Activated CD4-positive, CD25-positive, alpha-beta regulatory T cell (primary cell): Measurements from ENCODE around the gene GIGYF2.
A peak's percentile ranks its signal among the peaks of the same experiment; 100 is the strongest.
"Not testable (repeated sequence)": the region's sequence is repeated elsewhere in the genome, so short reads cannot be mapped to it uniquely, and the experiment has no call there.

Source experiments
- DNase-seq, 4 experiments: peaks; one replicate each; lab custom pipeline; 2025; lab: John Stamatoyannopoulos, UW

GIGYF2 gene, protein sequence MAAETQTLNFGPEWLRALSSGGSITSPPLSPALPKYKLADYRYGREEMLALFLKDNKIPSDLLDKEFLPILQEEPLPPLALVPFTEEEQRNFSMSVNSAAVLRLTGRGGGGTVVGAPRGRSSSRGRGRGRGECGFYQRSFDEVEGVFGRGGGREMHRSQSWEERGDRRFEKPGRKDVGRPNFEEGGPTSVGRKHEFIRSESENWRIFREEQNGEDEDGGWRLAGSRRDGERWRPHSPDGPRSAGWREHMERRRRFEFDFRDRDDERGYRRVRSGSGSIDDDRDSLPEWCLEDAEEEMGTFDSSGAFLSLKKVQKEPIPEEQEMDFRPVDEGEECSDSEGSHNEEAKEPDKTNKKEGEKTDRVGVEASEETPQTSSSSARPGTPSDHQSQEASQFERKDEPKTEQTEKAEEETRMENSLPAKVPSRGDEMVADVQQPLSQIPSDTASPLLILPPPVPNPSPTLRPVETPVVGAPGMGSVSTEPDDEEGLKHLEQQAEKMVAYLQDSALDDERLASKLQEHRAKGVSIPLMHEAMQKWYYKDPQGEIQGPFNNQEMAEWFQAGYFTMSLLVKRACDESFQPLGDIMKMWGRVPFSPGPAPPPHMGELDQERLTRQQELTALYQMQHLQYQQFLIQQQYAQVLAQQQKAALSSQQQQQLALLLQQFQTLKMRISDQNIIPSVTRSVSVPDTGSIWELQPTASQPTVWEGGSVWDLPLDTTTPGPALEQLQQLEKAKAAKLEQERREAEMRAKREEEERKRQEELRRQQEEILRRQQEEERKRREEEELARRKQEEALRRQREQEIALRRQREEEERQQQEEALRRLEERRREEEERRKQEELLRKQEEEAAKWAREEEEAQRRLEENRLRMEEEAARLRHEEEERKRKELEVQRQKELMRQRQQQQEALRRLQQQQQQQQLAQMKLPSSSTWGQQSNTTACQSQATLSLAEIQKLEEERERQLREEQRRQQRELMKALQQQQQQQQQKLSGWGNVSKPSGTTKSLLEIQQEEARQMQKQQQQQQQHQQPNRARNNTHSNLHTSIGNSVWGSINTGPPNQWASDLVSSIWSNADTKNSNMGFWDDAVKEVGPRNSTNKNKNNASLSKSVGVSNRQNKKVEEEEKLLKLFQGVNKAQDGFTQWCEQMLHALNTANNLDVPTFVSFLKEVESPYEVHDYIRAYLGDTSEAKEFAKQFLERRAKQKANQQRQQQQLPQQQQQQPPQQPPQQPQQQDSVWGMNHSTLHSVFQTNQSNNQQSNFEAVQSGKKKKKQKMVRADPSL (N-terminal part only)

DNA sequence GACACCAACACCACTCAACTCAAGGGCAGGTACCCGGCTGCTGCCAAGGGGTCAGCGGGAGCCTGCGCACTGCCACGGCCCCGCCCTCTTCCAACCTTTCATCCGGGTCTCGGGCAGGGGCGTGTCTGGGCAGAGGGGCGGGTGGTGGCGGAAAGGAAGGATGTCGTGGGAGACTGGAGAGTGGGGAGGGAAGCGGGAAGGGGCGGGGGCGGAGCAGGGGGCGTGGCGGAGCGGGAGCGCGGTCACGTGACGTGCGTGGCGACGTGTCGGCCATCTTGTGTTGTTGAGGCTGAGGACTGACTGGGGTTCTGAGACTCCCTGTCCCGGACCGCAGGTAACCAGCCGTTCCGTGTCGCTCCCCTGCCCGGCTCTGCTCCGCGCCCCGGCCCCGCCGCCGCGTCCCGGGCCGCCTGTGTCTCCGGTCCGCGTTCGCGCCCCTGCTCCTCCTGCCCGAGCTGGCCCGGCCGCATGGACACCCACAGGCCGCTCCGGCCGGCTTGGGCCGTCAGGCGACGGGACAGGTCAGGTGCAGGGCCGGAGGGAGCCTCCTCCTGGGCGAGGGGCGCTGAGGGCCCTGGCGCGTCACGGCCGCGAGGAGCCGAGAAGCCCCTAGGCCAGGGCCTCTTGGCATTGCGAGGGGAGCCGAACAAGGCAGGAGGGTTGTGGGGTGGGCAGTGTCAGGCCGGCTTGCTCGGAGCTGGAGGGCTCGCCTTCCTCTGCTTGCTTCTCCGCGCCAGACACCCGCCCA lies at the start of gene GIGYF2:
TSS of gene GIGYF2 (plus strand) at position 273 of the 748 bp plus-strand sequence. CDS start 37,867 bp downstream, outside the sequence.
- peak; percentile 85 to 94 (median 89) for DNase-seq

DNA sequence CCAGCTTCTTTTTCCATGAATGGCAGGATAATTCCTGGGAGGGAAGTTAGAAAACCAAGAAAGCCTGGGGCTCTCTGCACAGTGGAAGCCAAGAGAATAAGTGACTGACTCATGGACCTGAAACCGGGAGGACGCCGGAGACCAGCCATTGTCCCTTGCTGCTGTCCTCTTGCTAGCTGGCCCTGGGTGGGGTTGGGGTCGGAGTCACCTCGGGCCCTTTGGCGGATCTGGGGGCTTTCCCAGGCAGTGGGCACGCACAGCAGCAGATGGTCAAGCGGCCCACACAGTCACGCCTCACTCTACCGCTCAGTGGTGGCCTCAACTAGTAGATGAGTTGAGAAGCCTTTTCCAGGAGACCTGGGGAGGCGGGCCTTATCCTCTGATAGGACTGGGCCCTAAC lies 48.1 kb upstream of the GIGYF2 start:
- no peak for DNase-seq

DNA sequence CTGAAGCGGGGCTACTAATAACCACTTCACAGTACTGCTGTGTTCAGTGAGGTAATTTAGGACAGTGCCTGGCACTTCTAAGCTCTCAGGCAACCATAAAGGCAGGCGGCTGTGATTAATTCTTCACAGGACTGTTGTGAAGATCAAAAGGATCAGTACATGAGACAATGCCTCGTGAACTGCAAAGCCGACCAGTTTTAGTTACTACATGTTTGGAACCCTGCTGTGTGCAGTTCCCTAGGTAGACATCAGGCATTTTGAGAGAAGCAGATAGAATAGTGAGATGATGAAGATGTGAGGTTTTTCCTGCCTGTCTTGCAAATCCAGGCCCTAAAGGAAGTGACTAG lies 44.7 kb upstream of the GIGYF2 start:
- DNase-seq, result no peak

DNA sequence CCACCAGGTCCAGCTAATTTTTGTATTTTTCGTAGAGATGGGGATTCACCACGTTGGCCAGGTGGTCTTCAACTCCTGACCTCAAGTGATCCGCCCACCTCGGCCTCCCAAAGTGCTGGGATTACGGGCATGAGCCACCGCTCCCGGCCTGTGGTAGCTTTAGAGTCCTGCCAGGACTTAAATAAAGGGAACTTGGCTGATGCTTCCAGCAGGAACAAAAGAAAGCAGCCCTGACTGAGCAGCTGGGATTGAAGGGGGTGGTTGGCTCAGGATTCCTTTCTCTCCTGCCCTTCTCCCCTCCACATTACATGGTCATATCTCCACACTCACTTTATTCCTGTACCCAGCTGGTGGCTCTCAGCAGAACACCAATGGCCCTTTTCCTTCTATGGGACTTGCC lies 43.7 kb upstream of the GIGYF2 start:
- no peak for DNase-seq

DNA sequence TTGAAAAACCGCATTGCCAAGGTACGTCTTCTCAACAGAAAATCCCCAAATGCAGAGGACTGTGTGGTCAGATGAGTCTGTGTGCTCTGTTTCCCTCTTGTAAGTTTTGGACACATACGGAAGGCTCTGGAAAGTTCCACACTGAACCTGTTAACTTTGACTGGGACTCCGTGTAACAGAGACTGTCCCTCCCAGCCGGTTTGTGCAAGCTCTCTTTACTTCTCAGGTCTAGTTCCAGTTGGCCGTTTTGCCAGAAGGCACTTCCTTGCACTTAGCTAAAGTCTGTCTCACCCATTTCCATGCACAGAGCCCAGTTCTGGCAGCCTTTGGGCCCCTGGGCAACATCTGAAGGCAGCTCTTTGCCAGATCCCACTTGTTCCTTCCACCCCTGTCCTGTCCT lies 41.7 kb upstream of the GIGYF2 start:
- DNase-seq, result no peak

DNA sequence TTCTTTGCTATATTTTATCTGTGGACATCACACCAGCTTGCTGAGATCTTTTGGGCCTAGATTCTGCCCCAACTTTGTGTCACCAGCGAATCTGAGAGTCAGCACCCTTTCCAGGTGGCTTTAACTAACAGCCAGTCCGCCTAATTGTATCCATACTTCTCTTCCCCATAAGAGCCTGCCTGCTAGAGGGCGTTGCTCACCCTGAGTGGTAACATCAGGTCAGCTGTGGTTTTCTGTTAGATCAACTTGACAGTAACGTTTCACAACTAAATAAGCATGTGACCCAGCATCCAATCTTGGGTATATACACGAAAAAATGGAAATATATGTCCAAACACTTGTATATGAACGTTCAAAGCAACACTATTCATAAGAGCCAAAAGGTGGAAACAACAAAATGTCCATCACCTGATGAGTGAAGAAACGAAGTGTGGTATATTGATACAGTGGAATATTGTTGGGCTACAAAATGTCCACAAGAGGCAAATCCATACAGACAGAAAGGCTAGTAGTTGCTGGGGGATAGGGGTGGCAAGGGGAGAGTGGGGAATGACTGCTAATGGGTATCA lies 38.8 kb upstream of the GIGYF2 start:
- no peak for DNase-seq

DNA sequence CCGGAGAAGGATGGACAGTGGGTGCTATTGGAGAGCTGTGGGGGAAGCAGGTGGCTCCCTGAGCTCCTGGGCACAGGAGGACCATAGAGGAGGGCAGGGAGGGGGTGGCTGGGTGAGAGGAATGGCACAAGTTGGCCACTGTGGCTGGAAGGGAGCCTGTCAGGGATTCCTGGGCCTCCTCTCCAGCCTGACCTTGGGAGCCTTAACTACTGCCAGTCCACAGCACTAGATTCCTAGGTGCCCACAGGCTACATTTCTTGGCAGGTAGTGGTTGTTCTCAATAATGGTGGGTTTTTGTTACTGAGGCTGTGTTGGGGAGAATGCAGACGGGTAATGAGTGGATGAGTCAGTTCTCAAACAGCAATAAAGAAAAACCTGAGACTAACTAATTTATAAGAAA lies 37.8 kb upstream of the GIGYF2 start:
- no peak for DNase-seq

DNA sequence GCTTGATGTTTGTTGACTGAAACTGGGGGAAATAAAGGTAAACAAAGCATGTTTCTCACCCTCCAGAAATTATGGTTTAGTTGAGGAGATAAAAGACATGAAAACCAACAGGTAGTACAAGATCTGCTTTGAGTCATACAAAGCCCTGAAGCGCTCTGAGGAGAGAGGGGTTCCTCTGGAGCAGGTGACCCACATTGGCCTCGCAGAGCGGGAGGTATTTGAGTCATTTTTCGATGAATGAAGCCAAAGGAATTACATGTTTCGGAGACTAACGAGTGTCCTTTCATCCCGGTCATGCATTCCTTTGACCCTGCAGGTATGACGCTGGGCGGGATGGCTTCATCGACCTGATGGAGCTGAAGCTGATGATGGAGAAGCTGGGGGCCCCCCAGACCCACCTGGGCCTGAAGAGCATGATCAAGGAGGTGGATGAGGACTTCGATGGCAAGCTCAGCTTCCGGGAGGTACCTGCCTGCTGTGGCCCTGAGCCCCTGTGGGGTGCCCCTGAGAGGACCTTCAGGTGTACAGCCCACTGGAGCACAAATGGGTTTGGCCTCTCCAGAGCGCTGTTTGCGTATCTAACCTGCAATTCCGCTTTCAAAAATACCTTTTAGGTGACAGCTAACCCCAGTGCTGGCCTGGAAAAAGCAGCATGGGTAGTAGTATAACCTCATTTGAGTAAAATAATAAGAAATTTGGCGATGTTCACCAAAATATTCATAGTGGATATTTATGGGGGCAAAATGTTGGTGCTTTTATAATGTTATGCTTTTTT lies 34.5 kb upstream of the GIGYF2 start:
- DNase-seq, result no peak

DNA sequence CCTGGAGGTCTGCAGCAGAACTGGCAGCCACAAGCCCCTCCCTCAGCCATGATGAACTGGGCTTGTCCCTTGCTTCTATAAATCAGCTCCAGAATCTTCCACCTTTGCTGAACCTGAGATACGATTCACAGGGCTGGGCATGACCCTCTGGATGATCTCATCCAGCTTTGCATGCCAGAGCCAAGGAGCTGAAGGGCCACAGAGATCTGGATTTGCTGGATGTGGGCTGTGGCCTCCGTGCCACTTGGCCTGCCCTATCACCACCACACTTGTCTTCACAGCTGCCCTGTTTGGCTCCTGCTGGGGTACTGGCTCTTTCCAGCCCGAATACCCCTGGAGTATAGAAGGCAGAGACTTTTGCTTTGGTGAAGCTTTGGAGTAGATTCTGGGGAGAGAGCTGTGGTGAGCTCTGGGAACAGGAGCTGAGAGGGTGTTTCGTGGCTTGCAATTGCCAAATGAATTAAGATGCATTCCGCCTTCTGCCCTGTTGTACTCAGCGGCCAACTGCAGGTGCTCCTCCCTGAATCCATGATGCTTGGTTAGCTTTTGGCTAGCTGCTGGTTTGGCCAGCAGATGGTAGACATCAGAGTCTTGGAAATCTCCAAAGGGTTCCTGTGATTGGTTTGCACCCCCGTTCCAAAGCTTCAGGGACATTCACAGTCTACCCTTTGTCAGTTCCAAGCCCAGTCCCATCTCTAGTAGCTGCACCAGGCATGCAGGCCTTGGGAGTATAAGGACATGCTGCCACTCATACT lies 30.9 kb upstream of the GIGYF2 start:
- no peak for DNase-seq

DNA sequence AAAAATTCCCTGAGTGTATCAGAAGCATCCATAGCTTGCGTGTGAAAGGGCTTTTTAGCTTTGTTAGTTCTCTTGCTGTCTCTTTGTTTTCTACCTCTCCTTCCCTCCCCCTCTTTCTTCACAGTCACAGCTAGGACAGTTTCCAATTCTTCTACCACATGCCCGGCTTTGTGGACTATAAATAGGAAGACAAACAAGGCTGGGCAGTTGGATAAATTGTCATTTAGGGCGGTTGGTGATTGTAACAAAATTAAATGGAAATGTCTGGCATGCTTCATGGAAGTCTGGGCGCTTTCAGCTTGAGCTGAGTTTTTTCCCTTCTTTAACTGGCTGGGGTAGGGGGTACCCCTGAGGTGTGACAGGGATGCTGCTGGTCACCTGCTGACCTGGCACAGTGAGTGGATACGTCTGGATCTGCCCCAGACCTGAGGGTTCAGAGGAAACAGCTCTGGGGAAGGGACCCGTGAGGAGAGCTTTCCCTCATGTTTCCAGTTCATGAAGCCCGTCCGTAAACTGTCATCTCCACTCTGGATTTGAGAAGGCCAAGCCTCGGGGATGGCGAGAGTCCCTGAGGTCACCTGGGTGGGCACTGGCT lies 29.0 kb upstream of the GIGYF2 start:
- no peak for DNase-seq

DNA sequence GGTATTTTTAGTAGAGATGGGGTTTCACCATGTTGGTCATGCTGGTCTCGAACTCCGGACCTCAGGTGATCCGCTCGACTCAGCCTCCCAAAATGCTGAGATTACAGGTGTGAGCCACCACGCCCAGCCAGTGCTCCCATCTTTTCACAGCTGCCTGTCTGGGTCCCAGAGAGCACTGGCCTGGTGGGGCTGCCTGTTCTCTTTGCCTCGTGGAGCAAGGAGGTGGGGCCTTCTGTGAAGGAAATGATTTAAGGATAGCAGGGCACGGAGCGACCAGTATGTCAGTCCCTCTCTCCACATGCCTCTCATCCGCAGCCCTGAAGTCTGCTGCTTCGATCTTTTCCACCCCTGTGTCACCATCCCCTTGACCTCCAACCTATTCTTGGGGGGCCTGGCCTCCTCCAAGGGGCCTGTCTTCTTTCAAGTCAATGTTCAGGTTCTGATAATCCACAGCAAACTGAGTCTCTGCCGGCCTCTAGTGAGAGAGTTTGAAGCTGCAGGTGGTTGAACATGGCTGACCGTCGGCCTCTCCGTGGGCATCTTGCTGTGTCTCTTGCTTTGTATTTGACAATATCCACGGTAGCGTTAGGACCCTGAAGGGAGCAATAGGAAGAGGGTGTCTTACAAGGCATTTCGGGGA lies 28.2 kb upstream of the GIGYF2 start:
- no peak for DNase-seq

DNA sequence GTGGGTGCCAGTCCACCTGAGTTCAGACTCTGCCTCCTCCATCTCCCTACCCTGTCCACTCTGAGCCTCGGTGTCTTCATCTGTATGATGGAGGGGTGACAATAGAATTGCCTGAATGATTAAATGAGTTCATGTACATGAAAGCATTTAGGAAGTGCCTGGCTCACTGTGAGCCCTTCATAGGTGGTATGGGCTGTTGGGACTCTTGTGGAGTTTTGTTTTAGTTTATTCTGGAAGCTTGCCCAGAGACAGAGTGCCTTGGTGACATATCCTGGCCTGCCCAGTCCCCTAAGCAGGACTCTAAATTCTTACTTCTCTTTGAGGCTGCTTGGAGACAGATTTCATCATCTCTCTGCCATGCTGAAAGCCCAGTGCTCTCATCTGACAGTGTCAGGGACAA lies 24.5 kb upstream of the GIGYF2 start:
- no peak for DNase-seq

DNA sequence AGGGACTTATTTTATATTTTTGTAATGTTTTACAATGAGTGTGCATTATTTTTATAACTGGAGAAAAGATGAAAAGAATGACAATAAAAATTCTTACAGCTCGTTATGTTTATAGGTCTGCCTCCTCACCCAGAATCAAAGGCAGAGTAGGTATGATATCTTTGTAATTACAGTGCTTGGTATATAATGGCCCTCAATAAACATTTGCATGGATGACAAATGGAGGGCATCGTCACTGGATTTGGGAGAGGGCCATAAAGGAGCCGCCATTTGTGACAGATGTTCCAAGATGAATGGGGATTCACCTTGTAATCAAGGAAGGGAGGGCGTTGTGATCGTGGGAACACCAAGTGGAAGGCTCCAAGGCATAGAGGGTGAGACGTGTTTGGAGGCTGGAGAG lies 22.6 kb upstream of the GIGYF2 start:
- no peak for DNase-seq

DNA sequence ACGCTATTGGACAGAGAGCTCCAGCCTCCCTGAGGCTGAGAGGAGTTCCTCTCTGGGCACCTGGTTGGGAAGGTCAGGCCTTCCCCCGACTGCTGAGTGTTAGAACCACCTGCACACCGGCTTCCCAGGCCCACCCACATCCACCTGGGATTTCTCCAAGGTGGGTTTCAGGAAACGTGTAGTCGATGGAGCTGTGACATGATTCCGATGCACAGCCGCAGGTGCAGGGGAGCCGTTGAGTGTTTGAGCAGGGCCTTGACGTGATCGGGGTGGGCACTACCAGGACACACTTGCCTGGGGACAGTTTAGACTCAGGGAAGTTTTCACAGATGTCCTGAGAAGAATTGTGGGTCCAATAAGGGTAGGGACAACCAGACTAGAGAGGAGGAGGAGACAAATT lies 21.8 kb upstream of the GIGYF2 start:
- DNase-seq, result no peak

DNA sequence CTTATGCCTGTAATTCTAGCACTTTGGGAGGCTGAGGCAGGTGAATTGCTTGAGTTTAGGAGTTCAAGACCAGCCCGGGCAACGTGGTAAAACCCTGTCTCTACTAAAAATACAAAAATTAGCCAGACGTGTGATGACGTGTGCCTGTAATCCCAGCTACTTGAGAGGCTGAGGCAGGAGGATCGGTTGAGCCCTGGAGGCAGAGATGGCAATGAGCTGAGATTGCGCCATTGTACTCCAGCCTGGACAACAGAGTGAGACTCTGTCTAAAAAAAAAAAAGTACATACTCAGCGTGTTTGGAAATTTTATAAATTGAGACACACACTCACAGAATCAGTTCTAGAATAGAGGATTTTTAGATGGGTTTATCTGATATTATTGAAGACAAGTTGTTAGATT lies 17.1 kb upstream of the GIGYF2 start:
- no peak for DNase-seq

DNA sequence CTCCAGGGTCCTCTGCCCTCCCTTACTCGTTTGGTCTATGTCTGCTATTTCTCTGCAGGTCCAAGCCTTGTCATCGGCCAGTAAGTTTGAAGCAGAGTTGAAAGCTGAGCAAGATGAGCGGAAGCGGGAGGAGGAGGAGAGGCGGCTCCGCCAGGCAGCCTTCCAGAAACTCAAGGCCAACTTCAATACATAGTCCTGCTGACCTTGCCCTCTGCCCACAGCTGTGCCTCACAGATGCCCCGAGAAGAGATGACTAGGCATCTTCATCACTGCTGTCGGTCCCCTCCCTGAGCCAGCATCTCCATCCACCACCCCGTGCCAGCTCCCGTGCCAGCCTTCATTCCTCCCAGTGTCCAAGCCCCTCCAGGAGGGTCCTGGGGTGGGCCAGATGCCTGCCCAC lies 15.6 kb upstream of the GIGYF2 start:
- DNase-seq, result no peak

DNA sequence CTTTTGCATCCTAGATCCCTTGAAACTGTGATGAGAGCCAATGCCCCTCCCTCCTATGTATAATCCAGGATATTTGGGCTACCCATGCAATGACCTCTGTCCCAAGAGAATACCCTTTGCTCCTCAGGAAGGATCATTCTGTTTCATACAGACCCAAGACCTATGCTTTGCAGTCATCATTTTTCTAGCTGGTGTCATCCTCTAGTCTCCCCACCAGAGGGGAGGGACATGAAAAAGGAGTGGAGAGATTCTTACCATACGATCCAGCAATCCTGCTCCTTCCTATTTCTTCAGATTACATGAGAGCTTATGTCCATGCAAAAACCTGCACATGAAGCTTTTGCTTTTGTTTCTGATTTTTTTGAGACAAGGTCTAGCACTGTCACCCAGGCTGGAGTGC lies 13.8 kb upstream of the GIGYF2 start:
- no peak for DNase-seq

DNA sequence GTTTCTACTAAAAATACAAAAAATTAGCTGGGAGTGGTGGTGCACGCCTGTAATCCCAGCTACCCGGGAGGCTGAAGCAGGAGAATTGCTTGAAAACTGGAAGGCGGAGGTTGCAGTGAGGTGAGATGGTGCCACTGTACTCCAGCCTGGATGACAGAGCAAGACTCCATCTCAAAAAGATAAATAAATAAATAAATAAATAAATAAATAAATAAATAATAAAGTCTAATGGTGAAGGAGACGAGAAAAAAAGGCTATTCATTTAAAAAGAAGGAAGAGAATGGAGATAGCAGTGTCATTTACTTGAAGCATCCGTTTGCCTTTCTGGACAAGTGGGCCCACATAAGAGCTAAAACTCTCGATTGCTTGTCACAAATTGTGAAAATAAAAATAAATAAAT lies 11.7 kb upstream of the GIGYF2 start:
- DNase-seq, result not testable (repeated sequence)
